PC-9 (cell line): ENCODE results near the gene BTRC. TPM values are rescaled to one million over a fixed set of nuclear protein-coding genes. Genes with fewer than 3 reads are reported as not detected.
"Not testable (repeated sequence)": the region's sequence is repeated elsewhere in the genome, so short reads cannot be mapped to it uniquely, and the experiment has no call there.

Experiments
- BruUV-seq: library from RNA; stranded (reverse); fragments of 400-500 nt; replicated peaks from 2 replicates; lab custom pipeline; 2021; lab: Mats Ljungman, UMichigan
- CTCF ChIA-PET: fragments of 300-600 bp; sonication (Branson Sonifier 250); formaldehyde crosslinking; loops from one replicate; lab custom pipeline; 2022; ENCODE audit warnings: antibody characterized with exemption; lab: Charles Lee
- POLR2A ChIA-PET: fragments of 300-600 bp; sonication (Branson Sonifier 250); formaldehyde crosslinking; loops from one replicate; lab custom pipeline; 2022; ENCODE audit warnings: antibody characterized with exemption; ENCODE audit not compliant: unreplicated experiment; lab: Charles Lee
- DNase-seq, 2 experiments: peaks; one replicate each; pipeline versions ENCODE4 v3.0.0 to v3.0.0-alpha.2; 2015 to 2022; ENCODE audit warnings: mixed read lengths in 1 of 2
- H2AFZ ChIP-seq: fragments of 200-600 bp; sonication (generic); 2 replicates; pipeline ENCODE4 v1.8.1; 2017; ENCODE audit warnings: antibody characterized with exemption
- H3F3A ChIP-seq: fragments of 200-600 bp; sonication (generic); 2 replicates; pipeline ENCODE4 v1.8.1; 2017; ENCODE audit warnings: antibody characterized with exemption, mild to moderate bottlenecking, low read depth; ENCODE audit not compliant: insufficient read depth
- H3K27ac ChIP-seq: fragments of 200-600 bp; sonication (generic); 2 replicates; pipeline ENCODE4 v1.6.1; 2016; ENCODE audit warnings: mixed run types
- H3K27me3 ChIP-seq: fragments of 200-600 bp; sonication (generic); 2 replicates; pipeline ENCODE4 v1.6.1; 2016; ENCODE audit warnings: low read depth, mixed run types; ENCODE audit not compliant: insufficient read depth
- H3K36me3 ChIP-seq: fragments of 200-600 bp; sonication (generic); 2 replicates; pipeline ENCODE4 v1.6.1; 2016; ENCODE audit warnings: low read depth, mixed run types
- H3K4me1 ChIP-seq: fragments of 200-600 bp; sonication (generic); replicated peaks from 2 replicates; pipeline ENCODE4 v1.6.1; 2016; ENCODE audit warnings: mixed run types; ENCODE audit not compliant: insufficient read depth
- H3K4me2 ChIP-seq: fragments of 200-600 bp; sonication (generic); 2 replicates; pipeline ENCODE4 v1.6.1; 2017; ENCODE audit warnings: mixed run types
- H3K4me3 ChIP-seq: fragments of 200-600 bp; sonication (generic); 2 replicates; pipeline ENCODE4 v1.6.1; 2016; ENCODE audit warnings: mixed run types
- H3K79me2 ChIP-seq: fragments of 200-600 bp; sonication (generic); 2 replicates; pipeline ENCODE4 v1.6.1; 2017; ENCODE audit warnings: low read depth, mixed run types
- H3K9me2 ChIP-seq: fragments of 200-600 bp; sonication (generic); 2 replicates; pipeline ENCODE4 v1.8.1; 2017; ENCODE audit warnings: mild to moderate bottlenecking; ENCODE audit not compliant: insufficient read depth
- H3K9me3 ChIP-seq: fragments of 200-600 bp; sonication (generic); 2 replicates; pipeline ENCODE4 v1.8.1; 2016; ENCODE audit warnings: low read depth; ENCODE audit not compliant: insufficient read depth
- H4K20me1 ChIP-seq: fragments of 200-600 bp; sonication (generic); 2 replicates; pipeline ENCODE4 v1.8.1; 2017; ENCODE audit not compliant: insufficient read depth
- EZH2 ChIP-seq: fragments of 200-600 bp; sonication (generic); IDR thresholded peaks from 2 replicates; pipeline ENCODE4 v1.8.0; 2017; ENCODE audit warnings: antibody characterized with exemption, low read depth
- intact Hi-C: fragments of 100-400 bp; cut with micrococcal nuclease; formaldehyde crosslinking; loops from one replicate; pipeline ENCODE4 v1.10.0; 2022; ENCODE audit not compliant: unreplicated experiment
- total RNA-seq: library from RNA; stranded (reverse); gene quantifications from 2 replicates; pipeline ENCODE4 v1.2.3, GENCODE V29; 2021
- TF ChIP-seq, protein P1 (sequence below): fragments of 200-600 bp; sonication (generic); conservative IDR thresholded peaks from 2 replicates; pipeline ENCODE4 v1.6.1; 2017; ENCODE audit warnings: mixed run types, antibody characterized with exemption, mild to moderate bottlenecking, moderate library complexity

Gene BTRC
- total RNA-seq, 1 experiment from 2014 or later, result 15.6 TPM

GRCh38 chr10:101386659-101387259 is 32.8 kb downstream of the BTRC start:
- Histone ChIP-seq H3K4me3 (no peak overlapping the region), H3K4me1 (no peaks in the 10 kb centered on the region), H3K27ac (no peak overlapping the region), H3K79me2 (no peaks in the 10 kb centered on the region), H3K9me2 (no peaks in the 10 kb centered on the region), H3K9me3 (no peaks in the 10 kb centered on the region), H3K36me3 (no peaks in the 10 kb centered on the region), H3K27me3 (no peaks in the 10 kb centered on the region), H3K4me2 (no peak overlapping the region), H2AFZ (no peak overlapping the region), H4K20me1 (no peaks in the 10 kb centered on the region; the same call in 1 of the 2 replicates), H3F3A (no peaks in the 10 kb centered on the region)
- CTCF ChIA-PET, result no interaction called here
- TF ChIP-seq, protein P1, sequence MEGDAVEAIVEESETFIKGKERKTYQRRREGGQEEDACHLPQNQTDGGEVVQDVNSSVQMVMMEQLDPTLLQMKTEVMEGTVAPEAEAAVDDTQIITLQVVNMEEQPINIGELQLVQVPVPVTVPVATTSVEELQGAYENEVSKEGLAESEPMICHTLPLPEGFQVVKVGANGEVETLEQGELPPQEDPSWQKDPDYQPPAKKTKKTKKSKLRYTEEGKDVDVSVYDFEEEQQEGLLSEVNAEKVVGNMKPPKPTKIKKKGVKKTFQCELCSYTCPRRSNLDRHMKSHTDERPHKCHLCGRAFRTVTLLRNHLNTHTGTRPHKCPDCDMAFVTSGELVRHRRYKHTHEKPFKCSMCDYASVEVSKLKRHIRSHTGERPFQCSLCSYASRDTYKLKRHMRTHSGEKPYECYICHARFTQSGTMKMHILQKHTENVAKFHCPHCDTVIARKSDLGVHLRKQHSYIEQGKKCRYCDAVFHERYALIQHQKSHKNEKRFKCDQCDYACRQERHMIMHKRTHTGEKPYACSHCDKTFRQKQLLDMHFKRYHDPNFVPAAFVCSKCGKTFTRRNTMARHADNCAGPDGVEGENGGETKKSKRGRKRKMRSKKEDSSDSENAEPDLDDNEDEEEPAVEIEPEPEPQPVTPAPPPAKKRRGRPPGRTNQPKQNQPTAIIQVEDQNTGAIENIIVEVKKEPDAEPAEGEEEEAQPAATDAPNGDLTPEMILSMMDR, result no peak
- TF ChIP-seq EZH2, result no peak
- BruUV-seq, result no TSS peak
- POLR2A ChIA-PET, result no interaction called here
- intact Hi-C loops, result no loop called here
- DNase-seq, result no peak

DNA sequence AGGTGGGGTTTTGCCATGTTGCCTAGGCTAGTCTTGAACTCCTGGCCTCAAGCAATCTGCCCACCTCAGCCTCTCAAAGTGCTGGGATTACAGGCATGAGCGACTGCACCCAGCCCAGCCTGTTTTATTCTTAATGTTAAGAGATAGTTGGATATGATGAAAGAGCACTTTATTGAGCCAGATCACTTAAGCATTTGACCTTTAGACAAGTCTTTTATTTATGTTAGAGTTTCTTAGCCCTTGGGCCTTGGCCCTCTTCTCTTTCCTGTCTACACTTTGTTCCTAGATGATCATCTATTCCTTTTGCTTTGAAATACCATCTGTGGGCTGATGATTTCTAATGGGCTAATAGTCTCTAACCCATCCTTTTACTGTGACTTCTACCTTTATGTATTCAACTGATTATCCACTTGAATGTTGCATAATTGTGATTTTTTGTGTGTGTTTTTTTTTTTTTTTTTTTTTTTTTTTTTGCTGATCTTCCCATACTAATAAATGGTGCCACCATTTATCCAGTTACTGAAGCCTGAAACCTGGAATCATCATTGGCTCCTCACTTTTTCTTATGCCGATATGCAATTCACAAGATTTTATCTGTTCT is 34.8 kb downstream of the BTRC start:
- ChIA-PET CTCF (no interaction called here), POLR2A (no interaction called here)
- Histone ChIP-seq H3F3A (no peaks in the 10 kb centered on the region), H4K20me1 (no peaks in the 10 kb centered on the region; the same call in 1 of the 2 replicates), H3K4me1 (no peaks in the 10 kb centered on the region), H3K4me3 (no peak overlapping the region), H3K27ac (no peak overlapping the region), H3K79me2 (no peaks in the 10 kb centered on the region), H3K9me2 (no peaks in the 10 kb centered on the region), H2AFZ (no peak overlapping the region), H3K36me3 (no peaks in the 10 kb centered on the region), H3K4me2 (no peak overlapping the region), H3K27me3 (no peaks in the 10 kb centered on the region), H3K9me3 (no peaks in the 10 kb centered on the region)
- DNase-seq, result no peak
- TF ChIP-seq, protein P1, result no peak
- no peak for TF ChIP-seq EZH2
- BruUV-seq, result no TSS peak
- intact Hi-C loops, result no loop called here

GRCh38 chr10:101389532-101389931 is 35.6 kb downstream of the BTRC start:
- BruUV-seq, H2AFZ ChIP-seq, H3K36me3 ChIP-seq, H3K4me2 ChIP-seq, intact Hi-C loops, H3K9me3 ChIP-seq, H3F3A ChIP-seq, POLR2A ChIA-PET, H4K20me1 ChIP-seq, H3K4me1 ChIP-seq, DNase-seq, H3K9me2 ChIP-seq, H3K4me3 ChIP-seq, H3K27ac ChIP-seq, H3K79me2 ChIP-seq, H3K27me3 ChIP-seq, CTCF ChIA-PET: not testable (repeated sequence)
